T-helper 22 cell (primary cell): ENCODE data around the gene AEN.

ENCODE experiments used
- DNase-seq: peaks from one replicate; pipeline ENCODE4 v3.0.0-alpha.2; 2020; ENCODE audit warnings: low read depth

Gene AEN

DNA sequence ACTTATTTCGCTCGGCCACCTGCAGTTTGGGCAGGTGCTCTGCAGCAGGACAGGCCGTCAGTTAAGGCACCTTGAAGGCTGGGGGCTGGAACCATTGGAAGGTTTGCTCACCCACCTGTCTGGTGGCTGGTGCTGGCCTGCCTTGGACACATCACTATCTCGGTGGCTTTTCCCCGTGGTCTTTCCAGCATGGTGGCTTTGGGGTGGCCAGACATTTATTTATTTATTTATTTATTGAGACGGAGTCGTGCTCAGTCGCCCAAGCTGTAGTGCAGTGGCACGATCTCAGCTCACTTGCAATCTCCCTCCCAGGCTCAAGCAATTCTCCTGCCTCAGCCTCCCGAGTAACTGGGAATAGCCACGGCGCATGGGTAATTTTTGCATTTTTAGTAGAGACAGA, 29.4 kb downstream of the AEN start:
- no peak for DNase-seq

DNA sequence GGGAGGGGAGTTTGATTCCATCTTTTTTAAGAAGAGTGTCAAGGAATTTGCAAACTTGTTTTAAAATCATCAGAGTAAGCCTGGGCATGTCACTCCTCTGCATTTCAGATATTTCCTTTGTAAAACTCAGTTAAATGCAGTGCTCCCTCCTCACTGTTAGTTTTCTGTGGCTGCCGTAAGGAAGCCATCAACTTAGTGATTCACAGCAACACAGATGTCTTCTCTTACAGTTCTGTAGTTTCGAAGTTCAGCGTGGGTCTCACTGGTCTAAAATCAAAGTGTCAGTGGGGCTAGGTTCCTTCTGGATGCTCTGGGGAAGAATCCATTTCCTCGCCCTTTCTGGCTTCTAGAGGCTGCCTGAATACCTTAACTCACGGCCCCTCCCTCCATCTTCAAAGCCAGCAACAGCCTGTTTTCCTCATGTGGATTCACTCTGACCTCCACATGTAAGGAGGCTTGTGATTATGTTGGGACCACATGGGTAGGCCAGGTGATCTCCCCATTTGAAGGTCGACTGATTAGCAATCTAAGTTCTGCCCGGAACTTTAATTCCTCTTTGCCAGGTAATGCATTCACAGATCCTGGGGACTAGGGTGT, 30.1 kb downstream of the AEN start:
- DNase-seq, result no peak

DNA sequence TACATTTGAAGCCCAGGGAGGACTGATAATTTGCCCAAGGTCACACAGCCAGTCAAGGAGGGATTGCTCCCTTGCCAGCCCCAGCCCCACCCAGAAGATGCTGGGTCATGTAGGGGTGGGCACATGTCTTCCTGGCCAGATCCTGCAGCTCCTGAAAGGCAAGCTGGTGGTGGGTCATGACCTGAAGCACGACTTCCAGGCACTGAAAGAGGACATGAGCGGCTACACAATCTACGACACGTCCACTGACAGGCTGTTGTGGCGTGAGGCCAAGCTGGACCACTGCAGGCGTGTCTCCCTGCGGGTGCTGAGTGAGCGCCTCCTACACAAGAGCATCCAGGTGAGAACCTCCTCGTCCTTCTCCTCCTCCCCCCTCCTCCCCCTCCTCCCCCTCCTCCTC, 30.8 kb downstream of the AEN start:
- DNase-seq, result no peak

DNA sequence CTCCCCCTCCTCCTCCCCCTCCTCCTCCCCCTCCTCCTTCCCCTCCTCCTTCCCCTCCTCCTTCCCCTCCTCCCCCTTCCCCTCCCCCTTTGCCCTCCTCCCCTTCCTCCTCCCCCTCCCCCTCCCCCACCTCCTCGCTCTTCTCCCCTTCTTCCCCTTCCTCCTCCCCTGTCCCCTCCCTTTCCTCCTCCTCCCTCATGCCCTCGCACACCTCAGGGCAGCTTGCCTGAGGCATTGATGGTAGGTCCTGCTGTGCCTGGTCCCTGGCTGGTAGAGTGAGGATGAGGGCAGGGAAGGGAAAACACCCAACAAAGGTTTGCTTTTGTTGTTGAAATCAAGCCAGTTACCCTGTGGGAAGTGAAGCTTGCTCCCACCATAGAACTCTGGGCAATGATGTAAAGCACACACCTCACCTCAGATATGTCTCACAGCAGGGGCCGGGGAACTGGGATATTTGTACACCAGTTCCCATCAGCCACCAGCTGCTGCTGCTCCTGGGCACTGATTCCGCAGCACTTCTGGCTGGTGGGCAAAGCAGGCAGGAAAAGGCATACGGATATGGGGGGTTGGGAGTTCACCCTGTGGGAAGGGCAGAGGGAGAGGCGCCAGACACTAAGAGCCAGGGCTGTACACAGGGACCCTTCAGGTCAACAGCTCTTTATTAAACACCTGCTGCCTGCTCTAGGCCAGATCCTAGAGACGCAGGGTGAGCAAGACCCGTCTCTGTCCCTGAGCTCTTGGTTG, 31.5 kb downstream of the AEN start:
- no peak for DNase-seq

DNA sequence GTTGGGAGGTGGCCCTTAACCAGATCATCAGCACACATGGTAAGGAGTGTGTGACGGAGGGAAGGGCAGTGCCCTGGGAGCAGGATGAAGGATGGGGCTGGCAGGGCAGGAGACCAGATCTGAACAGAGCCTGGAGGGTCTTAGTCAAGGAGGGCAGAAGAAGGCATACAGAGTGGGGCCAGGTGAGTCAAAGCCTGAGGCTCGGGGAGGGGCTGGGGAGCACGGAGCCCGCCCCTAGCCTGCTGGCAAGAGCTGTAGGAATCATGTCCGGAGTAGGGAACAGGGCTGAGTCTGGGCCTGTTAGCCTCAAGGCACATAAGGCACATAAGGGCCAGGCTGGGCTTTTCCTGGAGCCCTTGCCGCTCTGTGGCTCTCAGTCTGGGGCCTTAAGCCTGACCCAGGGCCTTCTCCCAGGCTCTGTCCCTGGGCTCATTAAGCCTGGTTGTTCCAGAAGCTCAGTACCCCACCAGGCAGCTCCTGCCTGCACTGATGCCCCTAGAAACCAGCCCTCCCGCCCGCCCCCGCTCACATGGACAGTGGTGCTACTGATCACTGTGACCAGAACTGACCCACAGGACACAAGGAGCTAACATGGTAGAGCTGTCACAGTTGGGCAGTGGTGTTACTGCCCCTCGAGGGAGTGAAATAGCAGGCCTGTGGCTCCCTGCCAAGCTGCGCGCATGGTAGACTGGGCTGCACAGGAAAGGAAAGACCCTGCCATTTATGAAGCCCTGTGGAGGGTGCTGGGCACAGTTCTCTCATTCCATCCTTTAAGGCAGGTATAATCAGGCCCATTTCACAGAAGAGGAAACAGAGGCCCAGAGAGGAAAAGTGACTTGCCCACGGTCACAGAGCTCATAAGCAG, 32.3 kb downstream of the AEN start:
- no peak for DNase-seq

GRCh38 chr15:88654430-88655102, 33.4 kb downstream of the AEN start:
- DNase-seq, result no peak

- no peak for DNase-seq
These were observed 34.0 kb downstream of the AEN start for GRCh38 chr15:88655103-88655553.

DNA sequence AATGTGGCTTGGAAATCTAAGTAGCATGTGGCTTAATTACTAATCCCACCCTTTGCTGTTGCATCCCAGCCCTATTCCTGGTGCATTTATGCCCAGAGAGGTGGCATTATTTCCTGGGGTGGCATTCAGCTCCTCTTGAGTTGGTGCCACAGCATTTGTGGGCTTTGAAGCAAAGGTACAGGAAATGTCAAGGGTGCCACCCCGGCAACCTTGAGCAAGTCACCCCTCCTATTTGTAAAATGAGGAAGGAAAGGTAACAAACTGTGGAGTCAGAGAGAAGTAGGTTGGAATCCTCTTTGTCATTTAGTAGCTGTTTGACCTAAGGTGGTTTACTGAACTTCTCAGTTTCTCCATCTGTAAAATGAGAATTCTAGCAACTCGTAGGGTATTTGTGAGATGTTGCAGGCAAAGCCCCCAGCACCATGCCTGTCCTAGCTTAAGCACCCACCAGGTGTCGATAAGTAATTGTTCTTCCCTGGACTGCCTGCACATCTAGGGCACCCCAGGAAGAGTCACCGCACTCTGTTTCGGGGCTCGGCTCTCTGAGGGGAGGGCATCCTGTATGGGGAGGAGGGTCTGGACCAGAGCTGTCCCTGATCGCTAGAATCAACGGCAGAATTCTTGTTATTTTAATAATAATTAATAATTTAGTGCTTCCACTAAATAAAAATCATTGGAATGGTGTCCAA, 34.8 kb downstream of the AEN start:
- DNase-seq, result no peak

DNA sequence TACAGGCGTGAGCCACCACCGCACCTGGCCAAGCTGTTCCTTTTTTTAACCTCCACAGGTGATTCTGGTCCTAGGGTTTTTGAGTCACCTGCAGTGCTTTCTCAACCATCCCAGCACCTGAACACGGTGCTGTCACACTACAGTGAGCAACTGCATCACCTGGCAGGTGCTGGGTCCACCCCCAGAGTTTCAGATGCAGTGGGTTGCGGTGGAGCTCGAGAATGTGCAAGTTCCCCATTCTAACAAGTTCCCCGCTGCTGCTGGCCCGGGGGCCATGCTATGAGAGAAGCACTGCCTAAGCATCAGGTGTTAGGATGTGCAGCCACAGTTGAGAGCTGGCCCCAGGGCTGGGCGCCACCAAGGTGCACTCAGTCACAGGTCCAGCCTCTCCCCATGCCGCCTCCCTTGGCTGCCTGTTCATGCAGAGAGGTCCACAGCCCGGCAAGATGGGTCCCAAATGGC, 35.7 kb downstream of the AEN start:
- DNase-seq, result no peak

DNA sequence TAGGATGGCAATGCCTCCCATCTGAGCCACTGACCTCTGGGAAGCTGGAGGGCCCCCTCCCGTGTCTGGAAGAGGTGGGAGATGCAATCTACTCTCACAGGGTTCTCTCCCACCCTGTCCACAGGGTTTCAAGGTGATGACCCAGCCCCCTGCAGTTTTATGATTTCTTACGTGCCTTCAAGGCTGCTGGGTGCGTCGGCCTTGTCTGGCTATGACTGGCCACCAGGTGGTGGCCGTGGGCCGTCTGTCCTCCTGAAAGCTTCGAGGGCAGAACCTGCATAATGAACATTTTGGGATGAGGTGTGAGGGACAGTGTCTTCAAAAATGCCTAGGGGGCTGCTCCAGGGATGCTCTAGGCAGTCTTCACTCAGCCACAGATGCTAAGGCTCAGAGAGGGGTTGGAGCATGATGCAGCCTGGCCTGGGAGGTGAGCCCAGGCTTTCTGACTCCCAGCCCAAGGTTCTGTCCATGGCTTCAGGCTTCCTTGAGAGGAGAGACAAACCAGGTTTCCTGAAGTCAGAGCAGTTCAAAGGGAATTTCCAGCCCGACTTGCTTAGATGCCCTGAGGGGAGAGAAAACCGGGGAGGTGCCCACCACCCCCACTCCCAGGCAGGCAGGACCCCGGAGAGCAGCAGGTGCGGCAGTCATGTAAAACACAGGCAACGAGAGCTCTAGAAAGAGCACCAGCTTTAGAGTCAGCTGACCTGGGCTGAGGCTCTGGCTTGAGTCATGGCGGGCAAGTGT, 36.4 kb downstream of the AEN start:
- DNase-seq, result no peak

DNA sequence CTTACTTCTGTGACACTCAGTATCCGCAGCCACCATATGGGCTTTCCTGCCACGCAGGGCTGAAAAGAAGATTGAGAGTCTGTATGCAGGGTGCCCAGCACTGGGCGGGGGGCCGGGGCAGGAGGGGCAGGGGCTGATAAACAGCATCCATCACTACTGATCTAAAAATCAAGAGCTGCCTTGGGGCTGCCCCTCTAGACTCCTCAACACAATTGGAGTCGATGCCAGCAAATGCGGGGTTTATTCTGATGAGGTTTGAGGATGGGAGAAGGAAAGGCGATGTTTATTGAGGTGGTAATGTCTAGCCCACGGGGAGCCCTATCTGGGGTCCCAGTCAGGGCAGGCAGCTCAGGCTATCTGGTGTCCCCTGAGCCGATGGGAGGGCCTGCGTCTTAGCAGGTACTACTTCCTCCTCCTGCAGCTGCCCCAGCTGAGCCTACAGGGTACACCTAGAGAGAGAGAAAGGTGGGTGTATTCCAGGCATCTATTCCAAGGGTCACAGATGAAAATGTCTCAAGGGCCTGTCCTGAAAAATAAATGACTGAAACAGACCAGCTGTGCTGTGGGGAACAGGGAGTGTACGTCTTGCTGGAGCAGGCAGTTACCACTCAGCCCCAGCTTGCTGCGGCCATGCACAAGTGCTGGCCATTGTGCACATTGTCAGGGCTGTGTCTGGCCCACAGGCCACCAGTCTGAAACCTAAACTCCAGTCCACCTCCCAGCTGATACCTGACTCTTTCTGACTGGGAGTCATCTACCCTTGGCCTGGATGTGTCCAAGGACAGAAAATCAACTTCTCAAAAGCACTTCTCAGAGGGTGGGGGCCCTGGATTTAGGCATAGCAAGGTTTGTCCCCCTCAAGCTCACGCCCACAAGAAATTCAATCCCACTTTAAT, 37.2 kb downstream of the AEN start:
- DNase-seq, result no peak

- no peak for DNase-seq
These were observed 38.1 kb downstream of the AEN start for GRCh38 chr15:88658972-88659931.

DNA sequence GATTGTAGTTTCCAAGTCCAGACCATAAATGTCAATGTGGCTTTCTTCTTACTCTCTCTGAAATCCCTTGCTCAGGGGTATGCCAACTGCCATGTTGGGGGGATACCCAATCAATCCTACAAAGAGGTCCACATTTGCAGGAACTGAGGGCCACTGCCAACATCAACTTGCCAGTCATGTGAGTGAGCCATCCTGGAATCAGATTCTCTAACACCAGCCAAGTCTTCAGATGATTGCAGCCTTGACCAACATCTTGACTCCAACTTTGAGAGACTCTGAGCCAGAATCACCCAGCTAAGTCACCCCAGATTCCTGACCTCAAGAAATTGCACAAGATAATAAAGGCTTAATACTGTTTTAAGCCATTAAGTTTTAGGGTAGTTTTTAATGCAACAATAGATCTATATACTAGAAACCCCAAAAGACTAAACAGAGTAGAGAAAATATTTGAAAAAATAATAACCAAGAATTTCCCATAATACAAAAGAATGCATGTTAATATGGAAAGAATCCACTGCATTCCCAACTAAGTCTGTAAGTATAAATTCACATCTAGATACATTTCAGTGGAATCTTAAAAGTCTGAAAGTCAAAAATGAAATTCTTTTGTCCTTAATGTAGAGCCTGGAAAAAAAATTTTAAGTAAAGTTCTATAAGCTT, 40.0 kb downstream of the AEN start:
- no peak for DNase-seq

- DNase-seq, result no peak
These were observed 40.8 kb downstream of the AEN start for GRCh38 chr15:88661761-88662556.

DNA sequence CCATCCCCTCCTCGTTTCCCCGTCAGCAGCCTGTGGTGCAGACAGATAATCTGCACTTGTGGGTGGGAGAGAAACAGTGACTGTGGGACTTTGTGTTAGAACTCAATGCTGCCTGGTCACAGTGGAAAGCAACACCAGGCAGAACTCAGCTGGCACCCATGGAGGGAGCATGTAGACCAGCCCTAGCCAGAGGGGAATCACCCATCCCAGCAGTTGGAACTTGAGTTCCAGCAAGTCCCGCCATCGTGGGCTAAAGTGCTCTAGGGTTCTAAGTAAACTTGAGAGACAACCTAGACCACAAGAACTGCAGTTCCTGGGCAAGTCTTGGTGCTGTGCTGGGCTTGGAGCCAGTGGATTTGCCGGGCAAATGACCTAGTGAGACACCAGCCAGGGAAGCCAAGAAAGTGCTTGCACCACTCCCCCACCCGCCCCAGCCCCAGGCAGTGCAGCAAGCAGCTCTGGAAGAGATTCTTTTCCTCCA, 42.0 kb downstream of the AEN start:
- no peak for DNase-seq

GRCh38 chr15:88664151-88664778, 43.1 kb downstream of the AEN start:
- no peak for DNase-seq

GRCh38 chr15:88674661-88675060, 53.5 kb downstream of the AEN start:
- no peak for DNase-seq
